Panc1 (cell line): ENCODE measurements around the gene THADA. TPM values are rescaled to one million over a fixed set of nuclear protein-coding genes. Genes with fewer than 3 reads are reported as not detected.

Experiments used
- ATAC-seq: fragments of 200-7000 bp; cut with Tn5 transposase; 2 replicates; pipeline ENCODE4 v1.9.1; 2020; ENCODE audit warnings: mild to moderate bottlenecking, moderate library complexity
- BruUV-seq: library from RNA; stranded (reverse); fragments of 400-500 nt; replicated peaks from 2 replicates; lab custom pipeline; 2021; lab: Mats Ljungman, UMichigan
- CTCF ChIA-PET: fragments of 300-600 bp; sonication (Branson Sonifier 250); formaldehyde crosslinking; loops from one replicate; lab custom pipeline; 2022; ENCODE audit warnings: antibody characterized with exemption; lab: Charles Lee
- POLR2A ChIA-PET: fragments of 300-600 bp; sonication (Branson Sonifier 250); formaldehyde crosslinking; loops from one replicate; lab custom pipeline; 2022; ENCODE audit warnings: antibody characterized with exemption; lab: Charles Lee
- DNase-seq: peaks from one replicate; pipeline ENCODE4 v3.0.0-alpha.2; 2010; ENCODE audit warnings: low read depth, low spot score
- H3K27ac ChIP-seq: 2 replicates; pipeline ENCODE4 v1.5.1; 2011; ENCODE audit warnings: mild to moderate bottlenecking, low read length, inconsistent platforms
- H3K27me3 ChIP-seq: fragments of 200-500 bp; sonication (Bioruptor generic); 2 replicates; pipeline ENCODE4 v1.6.0; 2014; ENCODE audit warnings: low read length, inconsistent platforms; ENCODE audit not compliant: control insufficient read depth, insufficient read depth
- H3K36me3 ChIP-seq: fragments of 200-500 bp; sonication (Bioruptor generic); 2 replicates; pipeline ENCODE4 v1.5.1; 2014; ENCODE audit warnings: inconsistent platforms, mild to moderate bottlenecking, low read length, moderate library complexity; ENCODE audit not compliant: control insufficient read depth, insufficient read depth
- H3K4me1 ChIP-seq: 2 replicates; pipeline ENCODE4 v1.5.1; 2011; ENCODE audit warnings: inconsistent platforms, mild to moderate bottlenecking, low read length, moderate library complexity; ENCODE audit not compliant: control insufficient read depth, insufficient read depth
- H3K4me3 ChIP-seq, 2 experiments: 2 replicates each; pipeline ENCODE4 v1.5.1; 2011 to 2012; ENCODE audit warnings: low read depth in 2 of 2, low read length in 2 of 2, mild to moderate bottlenecking in 2 of 2, inconsistent platforms in 1 of 2, moderate library complexity in 1 of 2
- H3K9me3 ChIP-seq: fragments of 200-500 bp; sonication (Bioruptor generic); 2 replicates; pipeline ENCODE4 v1.5.1; 2014; ENCODE audit warnings: low read depth, mild to moderate bottlenecking, inconsistent platforms, low read length, moderate library complexity; ENCODE audit not compliant: control insufficient read depth, insufficient read depth
- POLR2AphosphoS5 ChIP-seq: IDR thresholded peaks from 2 replicates; pipeline ENCODE4 v1.6.1; 2012; ENCODE audit warnings: mild to moderate bottlenecking, low read depth, low read length, moderate library complexity
- REST ChIP-seq, 2 experiments: IDR thresholded peaks; 2 replicates each; pipeline ENCODE4 v1.6.1; 2011 to 2012; ENCODE audit warnings: low read depth in 2 of 2, control low read depth in 1 of 2, low read length in 1 of 2, mild to moderate bottlenecking in 1 of 2, moderate library complexity in 1 of 2; ENCODE audit not compliant: insufficient read depth in 1 of 2
- SIN3A ChIP-seq: IDR thresholded peaks from 2 replicates; pipeline ENCODE4 v1.6.1; 2012; ENCODE audit warnings: low read depth, mild to moderate bottlenecking, low read length, moderate library complexity, borderline replicate concordance; ENCODE audit not compliant: insufficient read depth
- TCF7L2 ChIP-seq: IDR thresholded peaks from 2 replicates; pipeline ENCODE4 v1.6.1; 2011; ENCODE audit warnings: mild to moderate bottlenecking, low read depth, low read length, inconsistent platforms
- in situ Hi-C: cut with HindIII; loops from 2 replicates; pipeline ENCODE4 v1.10.0; 2016; ENCODE audit warnings: low sequenced_read_pairs, low pct_unique_long_range_greater_than_20kb
- intact Hi-C: fragments of 100-400 bp; cut with micrococcal nuclease; formaldehyde crosslinking; loops from one replicate; pipeline ENCODE4 v1.10.0; 2022; ENCODE audit not compliant: unreplicated experiment
- total RNA-seq: library from RNA; stranded (reverse); gene quantifications from one replicate; pipeline ENCODE4 v1.2.1, GENCODE V29; 2021; ENCODE audit not compliant: unreplicated experiment
- TF ChIP-seq, protein P1 (sequence below): fragments of 450-650 bp; IDR thresholded peaks from 2 replicates; pipeline ENCODE4 v1.5.1; 2017; ENCODE audit warnings: mild to moderate bottlenecking

The THADA gene
- total RNA-seq, 1 experiment from 2014 or later = 37.2 TPM

DNA sequence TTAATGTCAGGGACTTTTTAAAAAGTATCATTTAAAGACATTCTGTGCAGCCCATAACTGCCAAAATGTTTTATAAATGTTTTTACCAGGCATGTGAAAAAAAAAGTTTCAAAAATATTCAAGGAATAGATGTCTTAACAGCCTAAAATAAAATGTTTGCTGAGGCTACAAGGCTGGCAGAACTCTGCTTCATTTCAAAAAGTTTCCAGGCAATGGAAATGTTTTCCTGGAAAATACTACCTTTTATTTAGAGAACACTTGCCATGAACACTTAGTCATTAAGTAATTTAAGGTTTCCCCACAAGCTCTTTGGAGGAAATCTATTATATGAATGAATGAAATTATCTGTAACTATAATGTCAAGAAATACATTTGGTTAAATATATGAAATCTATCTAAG lies 68.8 kb downstream of the THADA start:
- BruUV-seq = no TSS peak
- in situ Hi-C loops = no loop called here
- ATAC-seq (no peak), DNase-seq (no peak)
- CTCF ChIA-PET = no interaction called here
- no peaks in the 10 kb centered on the region; the same call in 1 of the 2 replicates for H3K9me3 ChIP-seq
- no peaks in the 10 kb centered on the region for H3K4me1 ChIP-seq
- intact Hi-C loops = no loop called here
- no peaks in the 10 kb centered on the region for H3K27me3 ChIP-seq
- TF ChIP-seq, protein P1, sequence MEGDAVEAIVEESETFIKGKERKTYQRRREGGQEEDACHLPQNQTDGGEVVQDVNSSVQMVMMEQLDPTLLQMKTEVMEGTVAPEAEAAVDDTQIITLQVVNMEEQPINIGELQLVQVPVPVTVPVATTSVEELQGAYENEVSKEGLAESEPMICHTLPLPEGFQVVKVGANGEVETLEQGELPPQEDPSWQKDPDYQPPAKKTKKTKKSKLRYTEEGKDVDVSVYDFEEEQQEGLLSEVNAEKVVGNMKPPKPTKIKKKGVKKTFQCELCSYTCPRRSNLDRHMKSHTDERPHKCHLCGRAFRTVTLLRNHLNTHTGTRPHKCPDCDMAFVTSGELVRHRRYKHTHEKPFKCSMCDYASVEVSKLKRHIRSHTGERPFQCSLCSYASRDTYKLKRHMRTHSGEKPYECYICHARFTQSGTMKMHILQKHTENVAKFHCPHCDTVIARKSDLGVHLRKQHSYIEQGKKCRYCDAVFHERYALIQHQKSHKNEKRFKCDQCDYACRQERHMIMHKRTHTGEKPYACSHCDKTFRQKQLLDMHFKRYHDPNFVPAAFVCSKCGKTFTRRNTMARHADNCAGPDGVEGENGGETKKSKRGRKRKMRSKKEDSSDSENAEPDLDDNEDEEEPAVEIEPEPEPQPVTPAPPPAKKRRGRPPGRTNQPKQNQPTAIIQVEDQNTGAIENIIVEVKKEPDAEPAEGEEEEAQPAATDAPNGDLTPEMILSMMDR = no peak
- TF ChIP-seq REST (IDR thresholded peaks at IDR 0.05; ENCODE audit: insufficient read depth in 1 of 2, low read depth in 2 of 2, low read length in 1 of 2) (no peak), TCF7L2 (no peak), POLR2AphosphoS5 (no peak), SIN3A (no peak)
- no peak overlapping the region for H3K4me3 ChIP-seq
- H3K36me3 ChIP-seq = no peaks in the 10 kb centered on the region; the same call in 1 of the 2 replicates
- H3K27ac ChIP-seq = no peak overlapping the region
- POLR2A ChIA-PET = no interaction called here

DNA sequence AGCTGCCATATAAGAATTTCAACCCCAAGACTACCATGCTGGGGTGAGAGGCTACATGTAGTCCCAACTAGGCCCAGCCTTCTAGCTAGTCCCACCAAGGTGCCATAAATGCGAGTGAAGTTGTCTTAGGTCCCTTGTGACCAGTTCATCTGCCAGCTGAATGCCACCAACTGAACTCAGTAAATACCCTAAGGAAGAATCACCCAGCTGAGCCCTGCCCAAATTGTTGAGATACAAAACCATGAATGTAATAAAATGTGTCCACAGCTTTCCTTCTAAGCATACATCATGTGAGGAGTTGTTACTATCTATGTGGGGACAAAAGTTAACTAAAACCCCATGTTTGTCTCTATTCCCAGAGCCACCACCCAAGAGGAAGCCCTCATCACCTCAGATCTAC lies 70.3 kb downstream of the THADA start:
- no peak for ATAC-seq
- H3K27ac ChIP-seq = no peak overlapping the region
- no TSS peak for BruUV-seq
- no peaks in the 10 kb centered on the region; the same call in 1 of the 2 replicates for H3K36me3 ChIP-seq
- no peak overlapping the region for H3K4me3 ChIP-seq
- CTCF ChIA-PET = no interaction called here
- no peak for DNase-seq
- TF ChIP-seq, protein P1 = no peak
- TF ChIP-seq POLR2AphosphoS5 (no peak), REST (IDR thresholded peaks at IDR 0.05; ENCODE audit: insufficient read depth in 1 of 2, low read depth in 2 of 2, low read length in 1 of 2) (no peak), TCF7L2 (no peak), SIN3A (no peak)
- no peaks in the 10 kb centered on the region; the same call in 1 of the 2 replicates for H3K9me3 ChIP-seq
- POLR2A ChIA-PET = no interaction called here
- intact Hi-C loops = no loop called here
- H3K27me3 ChIP-seq = no peaks in the 10 kb centered on the region
- in situ Hi-C loops = no loop called here
- H3K4me1 ChIP-seq = no peaks in the 10 kb centered on the region
